ENCODE measurements around the gene SLC18A3. TPM values are rescaled to one million over a fixed set of nuclear protein-coding genes. Genes with fewer than 3 reads are reported as not detected.

The SLC18A3 gene
- total RNA-seq, 4 donors from 2014 or later = not detected

- no peaks in the 10 kb centered on the region for H3K36me3 ChIP-seq
- WGBS, 2 donors = 93 to 95% methylated on average over 2 of the region's 3 CpGs
- no peaks in the 10 kb centered on the region for H3K27me3 ChIP-seq
- no peak overlapping the region for H3K27ac ChIP-seq
- H3K9me3 ChIP-seq = no peaks in the 10 kb centered on the region
- H3K4me1 ChIP-seq = no peaks in the 10 kb centered on the region
- no peak for DNase-seq
- no peak overlapping the region for H3K4me3 ChIP-seq (replicated peaks in 1 of 3)
- intact Hi-C loops (cut with DNase I) = no loop called here
- TF ChIP-seq POLR2A (IDR thresholded peaks at IDR 0.05) = no peak
These were observed 32.2 kb downstream of the SLC18A3 start for GRCh38 chr10:49642311-49642710.

- no peaks in the 10 kb centered on the region for H3K36me3 ChIP-seq
- 81 to 90% methylated on average over 4 to 5 of the region's 5 CpGs for WGBS, 2 donors
- no peak overlapping the region for H3K27ac ChIP-seq
- no peaks in the 10 kb centered on the region for H3K4me1 ChIP-seq
- no peak for DNase-seq
- no peak overlapping the region for H3K4me3 ChIP-seq (replicated peaks in 1 of 3)
- TF ChIP-seq CTCF (IDR thresholded peaks at IDR 0.05) = no peak
- intact Hi-C loops (cut with DNase I) = no loop called here
- no peaks in the 10 kb centered on the region for H3K9me3 ChIP-seq
- H3K27me3 ChIP-seq = no peaks in the 10 kb centered on the region
These were observed 33.3 kb downstream of the SLC18A3 start for GRCh38 chr10:49643241-49644034.

- no peaks in the 10 kb centered on the region for H3K4me1 ChIP-seq
- no peak for TF ChIP-seq CTCF (IDR thresholded peaks at IDR 0.05)
- TF ChIP-seq POLR2A (IDR thresholded peaks at IDR 0.05) = no peak
- H3K4me3 ChIP-seq (replicated peaks in 1 of 3) = no peak overlapping the region
- H3K9me3 ChIP-seq = no peaks in the 10 kb centered on the region
- 81 to 91% methylated on average over 6 to 7 of the region's 7 CpGs for WGBS, 2 donors
- intact Hi-C loops (cut with DNase I) = no loop called here
- no peaks in the 10 kb centered on the region for H3K27me3 ChIP-seq
- no peak for DNase-seq
- no peaks in the 10 kb centered on the region for H3K36me3 ChIP-seq
- no peak overlapping the region for H3K27ac ChIP-seq
These were observed 34.0 kb downstream of the SLC18A3 start for GRCh38 chr10:49644035-49644646.

GRCh38 chr10:49645417-49645816, 35.3 kb downstream of the SLC18A3 start:
- DNase-seq = no peak
- Histone ChIP-seq H3K4me1 (no peaks in the 10 kb centered on the region), H3K9me3 (no peaks in the 10 kb centered on the region), H3K36me3 (no peaks in the 10 kb centered on the region), H3K27me3 (no peaks in the 10 kb centered on the region), H3K27ac (no peak overlapping the region), H3K4me3 (replicated peaks in 1 of 3) (no peak overlapping the region)
- WGBS, 2 donors = 71 to 85% methylated on average over 8 of the region's 8 CpGs
- intact Hi-C loops (cut with DNase I) = no loop called here
- TF ChIP-seq POLR2A (IDR thresholded peaks at IDR 0.05) (no peak), CTCF (IDR thresholded peaks at IDR 0.05) (no peak)

GRCh38 chr10:49645871-49646870, 36.1 kb downstream of the SLC18A3 start:
- H3K27me3 ChIP-seq = no peaks in the 10 kb centered on the region
- no peak overlapping the region for H3K4me3 ChIP-seq (replicated peaks in 1 of 3)
- H3K36me3 ChIP-seq = no peaks in the 10 kb centered on the region
- intact Hi-C loops (cut with DNase I) = no loop called here
- DNase-seq = no peak
- no peaks in the 10 kb centered on the region for H3K4me1 ChIP-seq
- WGBS, 2 donors = 75 to 93% methylated on average over 13 to 14 of the region's 22 CpGs
- no peaks in the 10 kb centered on the region for H3K9me3 ChIP-seq
- H3K27ac ChIP-seq = no peak overlapping the region
- TF ChIP-seq CTCF (IDR thresholded peaks at IDR 0.05) (no peak), POLR2A (IDR thresholded peaks at IDR 0.05) (no peak)

Data from thyroid gland (tissue), 4 donors.